ENCODE measurements around the gene TBX6. TPM values are rescaled to one million over a fixed set of nuclear protein-coding genes. Genes with fewer than 3 reads are reported as not detected.

The TBX6 gene
- polyA plus RNA-seq, 5 donors: 0.85 to 2.0 (median 1.3) TPM

GRCh38 chr16:30040221-30040620 is 51.5 kb downstream of the TBX6 start:
- DNase-seq: no peak

Other genes starting within 250 kb of the TBX6 start
- gene CDIPT, start 228.7 kb downstream of the TBX6 start, polyA plus RNA-seq (ENCODE audit: insufficient read depth in 1 of 5, insufficient read length in 5 of 5, low replicate concordance in 1 of 5): 10 to 100 TPM; 62.4 to 94.6 (median 84.3) TPM
- 1 to 10 TPM; 4.1 to 7.8 (median 5.2) TPM for gene SEZ6L2, start 192.4 kb downstream of the TBX6 start, polyA plus RNA-seq (ENCODE audit: insufficient read depth in 1 of 5, insufficient read length in 5 of 5, low replicate concordance in 1 of 5)
- gene ASPHD1, start 191.4 kb downstream of the TBX6 start, polyA plus RNA-seq (ENCODE audit: insufficient read depth in 1 of 5, insufficient read length in 5 of 5, low replicate concordance in 1 of 5): under 1 TPM; 0.41 to 0.94 (median 0.63) TPM
- 10 to 100 TPM; 13.8 to 22.9 (median 21.4) TPM for gene KCTD13, start 165.7 kb downstream of the TBX6 start, polyA plus RNA-seq (ENCODE audit: insufficient read depth in 1 of 5, insufficient read length in 5 of 5, low replicate concordance in 1 of 5)
- gene TMEM219, start 129.8 kb downstream of the TBX6 start, polyA plus RNA-seq (ENCODE audit: insufficient read depth in 1 of 5, insufficient read length in 5 of 5, low replicate concordance in 1 of 5): 100 to 1,000 TPM in 4 of 5 donors, 10 to 100 TPM in 1; 94.6 to 126 (median 108) TPM
- gene TAOK2, start 118.1 kb downstream of the TBX6 start, polyA plus RNA-seq (ENCODE audit: insufficient read depth in 1 of 5, insufficient read length in 5 of 5, low replicate concordance in 1 of 5): 10 to 100 TPM; 42.8 to 66.2 (median 54.0) TPM
- gene HIRIP3, start 96.3 kb downstream of the TBX6 start, polyA plus RNA-seq (ENCODE audit: insufficient read depth in 1 of 5, insufficient read length in 5 of 5, low replicate concordance in 1 of 5): 10 to 100 TPM; 16.8 to 22.5 (median 19.8) TPM
- 10 to 100 TPM; 45.5 to 70.9 (median 48.1) TPM for gene INO80E, start 95.7 kb downstream of the TBX6 start, polyA plus RNA-seq (ENCODE audit: insufficient read depth in 1 of 5, insufficient read length in 5 of 5, low replicate concordance in 1 of 5)
- gene DOC2A, start 80.9 kb downstream of the TBX6 start, polyA plus RNA-seq (ENCODE audit: insufficient read depth in 1 of 5, insufficient read length in 5 of 5, low replicate concordance in 1 of 5): 1 to 10 TPM; 1.4 to 5.3 (median 3.8) TPM
- not detected for gene C16orf92, start 68.7 kb downstream of the TBX6 start, polyA plus RNA-seq (ENCODE audit: insufficient read depth in 1 of 5, insufficient read length in 5 of 5, low replicate concordance in 1 of 5)
- under 1 TPM; 0.66 to 0.97 (median 0.79) TPM for gene TLCD3B, start 60.7 kb downstream of the TBX6 start, polyA plus RNA-seq (ENCODE audit: insufficient read depth in 1 of 5, insufficient read length in 5 of 5, low replicate concordance in 1 of 5)
- 100 to 1,000 TPM; 251 to 539 (median 362) TPM for gene ALDOA, start 26.2 kb downstream of the TBX6 start, polyA plus RNA-seq (ENCODE audit: insufficient read depth in 1 of 5, insufficient read length in 5 of 5, low replicate concordance in 1 of 5)
- gene PPP4C, start 15.9 kb downstream of the TBX6 start, polyA plus RNA-seq (ENCODE audit: insufficient read depth in 1 of 5, insufficient read length in 5 of 5, low replicate concordance in 1 of 5): 10 to 100 TPM; 60.9 to 90.8 (median 68.7) TPM
- gene YPEL3, start 4.3 kb upstream of the TBX6 start, polyA plus RNA-seq (ENCODE audit: insufficient read depth in 1 of 5, insufficient read length in 5 of 5, low replicate concordance in 1 of 5): 10 to 100 TPM; 49.0 to 73.2 (median 55.0) TPM
- 10 to 100 TPM; 11.0 to 18.4 (median 15.6) TPM for gene GDPD3, start 21.6 kb upstream of the TBX6 start, polyA plus RNA-seq (ENCODE audit: insufficient read depth in 1 of 5, insufficient read length in 5 of 5, low replicate concordance in 1 of 5)
- 100 to 1,000 TPM in 4 of 5 donors, 10 to 100 TPM in 1; 98.2 to 120 (median 114) TPM for gene MAPK3, start 31.3 kb upstream of the TBX6 start, polyA plus RNA-seq (ENCODE audit: insufficient read depth in 1 of 5, insufficient read length in 5 of 5, low replicate concordance in 1 of 5)
- 10 to 100 TPM; 14.0 to 27.0 (median 17.9) TPM for gene CORO1A, start 91.7 kb upstream of the TBX6 start, polyA plus RNA-seq (ENCODE audit: insufficient read depth in 1 of 5, insufficient read length in 5 of 5, low replicate concordance in 1 of 5)
- gene BOLA2B, start 101.7 kb upstream of the TBX6 start, polyA plus RNA-seq (ENCODE audit: insufficient read depth in 1 of 5, insufficient read length in 5 of 5, low replicate concordance in 1 of 5): 10 to 100 TPM; 13.1 to 37.9 (median 20.1) TPM
- gene SLX1A, start 102.0 kb upstream of the TBX6 start, polyA plus RNA-seq (ENCODE audit: insufficient read depth in 1 of 5, insufficient read length in 5 of 5, low replicate concordance in 1 of 5): 10 to 100 TPM; 12.7 to 28.5 (median 21.3) TPM
- gene SULT1A3, start 107.3 kb upstream of the TBX6 start, polyA plus RNA-seq (ENCODE audit: insufficient read depth in 1 of 5, insufficient read length in 5 of 5, low replicate concordance in 1 of 5): 10 to 100 TPM in 4 of 5 donors, 1 to 10 TPM in 1; 7.7 to 14.7 (median 10.4) TPM
- gene NPIPB13, start 156.6 kb upstream of the TBX6 start, polyA plus RNA-seq (ENCODE audit: insufficient read depth in 1 of 5, insufficient read length in 5 of 5, low replicate concordance in 1 of 5): 10 to 100 TPM; 13.8 to 29.2 (median 21.1) TPM